ENCODE data around the gene DNAJC5.

DNA sequence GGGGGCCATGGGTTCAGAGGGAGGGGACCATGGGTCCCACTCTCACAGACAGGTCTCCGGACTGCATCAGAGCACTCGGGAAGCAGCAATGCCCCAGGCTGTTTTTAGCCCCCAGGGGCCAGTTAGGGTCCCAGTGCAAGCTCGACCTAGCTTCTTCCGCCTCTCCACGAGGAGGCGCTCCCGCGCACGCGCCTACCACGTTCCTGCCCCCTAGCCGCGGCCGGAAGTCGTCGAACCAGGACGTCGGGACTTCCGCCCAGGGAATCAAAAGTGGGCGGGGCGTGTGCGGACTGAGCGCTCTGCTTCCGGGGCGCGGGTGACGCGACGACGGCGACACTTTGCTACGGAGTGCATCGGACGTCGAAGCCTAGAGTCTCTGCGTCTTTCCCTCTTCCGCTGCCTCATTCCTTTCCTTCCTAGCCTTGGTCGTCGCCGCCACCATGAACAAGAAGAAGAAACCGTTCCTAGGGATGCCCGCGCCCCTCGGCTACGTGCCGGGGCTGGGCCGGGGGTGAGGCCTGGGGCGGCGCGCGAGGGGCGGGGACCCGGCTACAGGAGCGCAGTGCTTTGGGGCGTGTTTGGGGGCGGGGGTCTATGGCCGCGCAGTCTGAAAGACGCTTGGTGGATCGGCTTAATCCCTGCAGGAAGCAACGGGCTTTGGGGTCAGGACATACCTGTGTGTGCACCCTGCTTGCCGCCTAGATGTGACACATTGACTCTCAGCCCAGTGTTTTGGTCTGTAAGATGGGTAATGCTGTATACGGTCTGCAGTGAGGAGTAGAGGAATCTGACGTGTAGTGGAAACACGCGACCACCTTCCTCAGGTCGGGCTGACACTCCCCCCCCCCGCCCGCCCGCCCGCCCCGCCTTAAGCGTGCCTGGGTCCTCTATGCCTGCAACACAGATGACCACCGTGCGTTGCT, 86.1 kb downstream of the DNAJC5 start, which contains the start of gene PRPF6:
- TF ChIP-seq, protein P1, sequence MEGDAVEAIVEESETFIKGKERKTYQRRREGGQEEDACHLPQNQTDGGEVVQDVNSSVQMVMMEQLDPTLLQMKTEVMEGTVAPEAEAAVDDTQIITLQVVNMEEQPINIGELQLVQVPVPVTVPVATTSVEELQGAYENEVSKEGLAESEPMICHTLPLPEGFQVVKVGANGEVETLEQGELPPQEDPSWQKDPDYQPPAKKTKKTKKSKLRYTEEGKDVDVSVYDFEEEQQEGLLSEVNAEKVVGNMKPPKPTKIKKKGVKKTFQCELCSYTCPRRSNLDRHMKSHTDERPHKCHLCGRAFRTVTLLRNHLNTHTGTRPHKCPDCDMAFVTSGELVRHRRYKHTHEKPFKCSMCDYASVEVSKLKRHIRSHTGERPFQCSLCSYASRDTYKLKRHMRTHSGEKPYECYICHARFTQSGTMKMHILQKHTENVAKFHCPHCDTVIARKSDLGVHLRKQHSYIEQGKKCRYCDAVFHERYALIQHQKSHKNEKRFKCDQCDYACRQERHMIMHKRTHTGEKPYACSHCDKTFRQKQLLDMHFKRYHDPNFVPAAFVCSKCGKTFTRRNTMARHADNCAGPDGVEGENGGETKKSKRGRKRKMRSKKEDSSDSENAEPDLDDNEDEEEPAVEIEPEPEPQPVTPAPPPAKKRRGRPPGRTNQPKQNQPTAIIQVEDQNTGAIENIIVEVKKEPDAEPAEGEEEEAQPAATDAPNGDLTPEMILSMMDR (conservative IDR thresholded peaks at IDR 0.05; ENCODE audit: low read depth, low read length) = peak; percentile 95
- TF ChIP-seq EZH2 (IDR thresholded peaks at IDR 0.05; ENCODE audit: borderline replicate concordance, low read depth, low read length, poor library complexity, severe bottlenecking) = no peak

Measured in A673 (cell line).